LNCAP (cell line): ENCODE results near the gene TUBB1.

Experiments used
- TF ChIP-seq, protein P1 (sequence below): fragments of 450-650 bp; IDR thresholded peaks from 2 replicates; pipeline ENCODE4 v1.5.1; 2017; ENCODE audit warnings: mild to moderate bottlenecking

The TUBB1 gene

DNA sequence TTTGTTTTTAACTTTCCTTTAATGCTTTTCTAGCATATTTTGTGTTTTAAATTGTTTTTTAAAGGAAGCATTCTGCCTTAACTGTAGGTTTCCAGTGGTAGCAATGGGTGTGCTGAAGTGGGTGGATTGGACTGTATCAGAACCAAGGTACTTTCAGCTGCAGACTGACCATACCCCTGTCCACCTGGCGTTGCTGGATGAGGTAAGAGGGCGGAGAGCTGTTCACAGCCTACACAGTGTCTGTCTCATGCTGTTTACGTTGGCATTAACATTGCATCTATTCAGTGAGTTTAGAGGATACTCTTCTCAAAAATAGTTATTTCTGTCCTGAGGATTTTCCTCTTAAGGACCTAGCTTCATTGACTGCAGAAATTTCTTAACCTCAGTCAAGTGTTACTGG, 26.3 kb upstream of the TUBB1 start:
- TF ChIP-seq, protein P1, sequence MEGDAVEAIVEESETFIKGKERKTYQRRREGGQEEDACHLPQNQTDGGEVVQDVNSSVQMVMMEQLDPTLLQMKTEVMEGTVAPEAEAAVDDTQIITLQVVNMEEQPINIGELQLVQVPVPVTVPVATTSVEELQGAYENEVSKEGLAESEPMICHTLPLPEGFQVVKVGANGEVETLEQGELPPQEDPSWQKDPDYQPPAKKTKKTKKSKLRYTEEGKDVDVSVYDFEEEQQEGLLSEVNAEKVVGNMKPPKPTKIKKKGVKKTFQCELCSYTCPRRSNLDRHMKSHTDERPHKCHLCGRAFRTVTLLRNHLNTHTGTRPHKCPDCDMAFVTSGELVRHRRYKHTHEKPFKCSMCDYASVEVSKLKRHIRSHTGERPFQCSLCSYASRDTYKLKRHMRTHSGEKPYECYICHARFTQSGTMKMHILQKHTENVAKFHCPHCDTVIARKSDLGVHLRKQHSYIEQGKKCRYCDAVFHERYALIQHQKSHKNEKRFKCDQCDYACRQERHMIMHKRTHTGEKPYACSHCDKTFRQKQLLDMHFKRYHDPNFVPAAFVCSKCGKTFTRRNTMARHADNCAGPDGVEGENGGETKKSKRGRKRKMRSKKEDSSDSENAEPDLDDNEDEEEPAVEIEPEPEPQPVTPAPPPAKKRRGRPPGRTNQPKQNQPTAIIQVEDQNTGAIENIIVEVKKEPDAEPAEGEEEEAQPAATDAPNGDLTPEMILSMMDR = no peak

DNA sequence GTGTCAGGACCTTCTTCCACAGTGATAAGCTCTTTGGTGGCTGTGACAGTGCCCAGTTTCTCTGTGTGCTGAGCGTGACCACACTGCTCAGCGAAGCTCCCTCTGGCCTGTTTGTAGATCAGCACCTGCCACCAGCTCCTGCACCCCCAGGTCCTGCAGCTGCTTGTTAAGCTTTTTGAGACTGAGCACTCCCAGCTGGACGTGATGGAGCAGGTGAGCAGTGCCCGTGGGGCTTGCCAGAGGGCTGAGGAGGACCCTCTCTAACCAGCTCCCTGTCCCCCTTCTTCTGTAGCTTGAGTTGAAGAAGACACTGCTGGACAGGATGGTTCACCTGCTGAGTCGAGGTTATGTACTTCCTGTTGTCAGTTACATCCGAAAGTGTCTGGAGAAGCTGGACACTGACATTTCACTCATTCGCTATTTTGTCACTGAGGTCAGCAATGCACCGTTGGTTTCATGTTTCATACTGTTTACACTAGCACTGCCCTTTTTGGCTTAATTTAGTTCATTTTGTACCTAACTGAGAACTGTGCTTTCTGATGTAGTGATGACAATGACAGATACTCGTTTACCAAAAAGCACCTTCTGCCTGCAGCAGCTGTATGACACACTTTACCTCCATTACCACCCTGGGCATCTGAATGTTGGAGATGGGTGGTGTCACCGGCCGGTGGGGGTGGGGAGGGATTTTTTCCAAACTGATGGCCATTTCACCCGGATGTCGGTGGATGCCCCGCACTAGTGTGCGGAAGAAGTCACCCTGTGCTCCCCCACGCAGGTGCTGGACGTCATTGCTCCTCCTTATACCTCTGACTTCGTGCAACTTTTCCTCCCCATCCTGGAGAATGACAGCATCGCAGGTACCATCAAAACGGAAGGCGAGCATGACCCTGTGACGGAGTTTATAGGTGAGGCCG, 25.6 kb upstream of the TUBB1 start:
- TF ChIP-seq, protein P1 = no peak

DNA sequence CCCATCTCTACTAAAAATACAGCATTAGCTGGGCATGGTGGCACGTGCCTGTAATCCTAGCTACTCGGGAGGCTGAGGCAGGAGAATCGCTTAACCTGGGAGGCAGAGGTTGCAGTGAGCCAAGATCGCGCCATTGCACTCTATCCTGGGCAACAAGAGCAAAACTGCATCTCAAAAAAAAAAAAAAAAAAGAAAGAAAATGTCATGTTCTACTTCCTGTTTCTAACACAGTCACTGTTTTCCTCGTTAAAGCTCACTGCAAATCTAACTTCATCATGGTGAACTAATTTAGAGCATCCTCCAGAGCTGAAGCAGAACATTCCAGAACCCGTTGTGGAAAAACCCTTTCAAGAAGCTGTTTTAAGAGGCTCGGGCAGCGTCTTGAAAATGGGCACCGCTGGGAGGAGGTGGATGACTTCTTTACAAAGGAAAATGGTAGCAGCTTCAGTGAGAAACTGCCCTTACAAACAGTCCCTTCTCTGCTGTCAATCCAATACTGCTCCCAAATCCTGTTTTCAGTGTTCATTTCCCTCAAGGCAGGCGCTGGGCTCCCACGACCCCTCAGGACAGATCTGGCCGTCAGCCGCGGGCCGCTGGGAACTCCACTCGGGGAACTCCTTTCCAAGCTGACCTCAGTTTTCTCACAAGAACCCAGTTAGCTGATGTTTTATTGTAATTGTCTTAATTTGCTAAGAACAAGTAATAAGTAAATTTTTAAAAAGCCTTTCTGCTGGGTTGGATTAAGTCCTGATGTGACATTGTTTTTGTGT, 24.7 kb upstream of the TUBB1 start:
- TF ChIP-seq, protein P1 = no peak

DNA sequence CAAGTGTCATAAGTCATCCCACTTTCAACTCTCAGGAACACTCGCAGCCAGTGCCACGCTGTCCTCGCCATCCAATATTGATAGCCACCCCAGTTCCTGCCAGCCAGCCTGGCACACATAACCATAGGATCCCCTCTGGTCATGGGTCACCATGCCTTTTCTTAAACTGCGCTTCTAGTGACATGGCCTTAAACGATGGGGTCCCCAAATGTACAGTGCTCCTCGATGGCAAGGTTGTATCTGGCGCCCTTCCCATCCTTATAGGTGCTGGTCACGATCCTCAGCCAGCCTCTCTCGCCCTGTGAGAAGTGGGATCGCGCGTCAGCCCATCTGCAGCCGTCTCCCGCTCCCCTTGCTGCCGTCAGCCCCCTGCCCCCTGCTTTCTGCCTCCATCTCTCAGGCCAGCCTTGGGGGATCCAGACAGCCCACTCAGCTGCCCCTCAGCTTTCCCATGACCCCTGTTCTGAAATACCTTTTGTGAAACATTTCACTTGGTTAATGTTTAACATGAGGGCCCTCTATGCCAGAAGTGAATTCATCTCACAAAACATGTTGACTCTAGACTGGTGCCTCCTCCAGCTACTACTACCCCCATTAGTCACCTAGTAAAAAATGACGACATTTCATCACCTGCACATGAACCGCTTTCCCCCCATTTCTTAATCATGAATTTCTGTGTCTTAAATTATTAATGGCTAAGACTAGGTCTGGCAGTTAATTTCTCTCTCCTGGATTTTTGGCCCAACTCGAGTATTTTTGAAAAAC, 23.6 kb upstream of the TUBB1 start:
- TF ChIP-seq, protein P1 = no peak

DNA sequence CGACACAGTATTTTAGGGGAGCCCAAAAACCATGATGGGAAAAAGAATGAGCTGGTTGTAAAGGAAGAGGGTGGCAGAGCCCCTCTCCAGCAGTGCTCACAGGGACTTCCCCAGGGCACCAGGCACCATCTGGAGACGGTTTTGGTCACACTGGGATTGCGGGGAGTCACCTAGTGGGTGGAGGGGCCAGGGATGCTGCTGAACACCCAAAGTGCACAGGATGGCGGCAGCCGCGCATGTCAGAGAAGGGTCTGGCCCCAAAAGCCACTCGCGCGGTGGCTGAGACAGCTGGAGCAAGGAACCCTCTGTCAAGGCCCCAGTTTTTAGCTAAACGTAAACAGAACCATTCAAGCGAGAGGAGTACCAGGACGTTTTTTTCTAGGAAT, 23.0 kb upstream of the TUBB1 start:
- TF ChIP-seq, protein P1 = no peak

DNA sequence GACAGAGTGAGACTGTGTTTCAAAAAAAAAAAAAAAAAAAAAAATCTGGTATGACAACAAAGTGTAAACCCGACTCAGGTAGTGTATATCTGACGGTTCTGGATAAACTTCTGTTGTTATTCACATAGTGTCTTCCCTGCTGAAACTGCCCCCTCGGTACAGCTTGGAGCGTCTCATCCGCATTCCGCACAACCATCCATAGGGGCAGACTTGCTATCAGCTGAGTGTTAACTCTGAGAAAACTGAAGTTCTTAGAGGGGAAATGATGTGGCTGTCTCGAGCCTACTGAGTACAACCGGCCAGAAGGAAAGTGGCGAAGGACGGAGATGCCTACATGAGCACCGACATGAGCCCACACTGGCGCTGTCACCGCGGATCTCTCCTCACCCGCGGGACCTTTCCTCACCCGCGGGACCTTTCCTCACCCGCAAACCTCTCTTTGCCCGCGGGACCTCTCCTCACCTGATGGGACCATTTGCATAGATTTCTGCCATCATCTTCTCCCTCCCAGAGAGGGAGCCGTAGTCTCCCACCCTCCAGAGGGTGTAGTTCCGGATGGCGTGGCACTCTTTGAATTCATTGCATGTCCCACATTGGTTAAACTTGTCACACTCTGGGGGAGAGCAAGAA, 22.0 kb upstream of the TUBB1 start:
- TF ChIP-seq, protein P1 = no peak

DNA sequence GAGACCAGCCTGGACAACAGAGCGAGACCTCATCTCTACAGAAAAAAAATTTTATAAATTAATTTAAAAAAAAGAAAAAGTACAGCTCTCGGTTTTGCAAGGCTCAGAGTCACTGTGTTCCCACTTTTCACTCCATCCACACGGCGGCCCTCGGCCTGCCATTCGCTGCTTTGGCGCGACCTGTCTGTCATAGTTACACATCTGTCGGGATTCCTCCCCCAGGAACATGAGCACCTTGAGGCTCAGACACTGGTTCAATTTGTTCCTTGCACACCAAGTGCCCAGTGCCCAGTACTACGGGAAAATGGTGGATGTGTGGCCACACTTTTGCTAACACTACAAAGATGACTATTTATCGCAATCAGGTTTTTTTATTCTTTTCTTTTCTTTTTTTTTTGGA, 20.6 kb upstream of the TUBB1 start:
- TF ChIP-seq, protein P1 = no peak
